Duodenal mucosa (tissue), 2 donors: ENCODE results near the gene ABHD14A.
A peak's percentile ranks its signal among the peaks of the same experiment; 100 is the strongest.

Experiments used
- H3K27ac ChIP-seq: one replicate; pipeline ENCODE4 v1.7.0; 2013; ENCODE audit warnings: low read depth, low read length
- H3K27me3 ChIP-seq, 2 donors: one replicate each; pipeline ENCODE4 v1.7.0; 2013; ENCODE audit warnings: low read length in 2 of 2, control low read depth in 1 of 2; ENCODE audit not compliant: insufficient read depth in 2 of 2, control insufficient read depth in 1 of 2
- H3K36me3 ChIP-seq, 2 donors: one replicate each; pipeline ENCODE4 v1.7.0; 2013; ENCODE audit warnings: low read length in 2 of 2, control low read depth in 1 of 2; ENCODE audit not compliant: insufficient read depth in 2 of 2, control insufficient read depth in 1 of 2
- H3K4me1 ChIP-seq, 2 donors: one replicate each; pipeline ENCODE4 v1.7.0; 2013; ENCODE audit warnings: low read length in 2 of 2, control low read depth in 1 of 2; ENCODE audit not compliant: insufficient read depth in 2 of 2, control insufficient read depth in 1 of 2
- H3K4me3 ChIP-seq, 2 donors: one replicate each; pipeline ENCODE4 v1.7.0; 2013; ENCODE audit warnings: low read length in 2 of 2, low read depth in 1 of 2
- H3K9ac ChIP-seq, 2 donors: one replicate each; pipeline ENCODE4 v1.7.0; 2013; ENCODE audit warnings: low read length in 2 of 2, low read depth in 1 of 2
- H3K9me3 ChIP-seq, 2 donors: one replicate each; pipeline ENCODE4 v1.7.0; 2013; ENCODE audit warnings: low read length in 2 of 2, control low read depth in 1 of 2; ENCODE audit not compliant: control insufficient read depth in 1 of 2

Gene ABHD14A

DNA sequence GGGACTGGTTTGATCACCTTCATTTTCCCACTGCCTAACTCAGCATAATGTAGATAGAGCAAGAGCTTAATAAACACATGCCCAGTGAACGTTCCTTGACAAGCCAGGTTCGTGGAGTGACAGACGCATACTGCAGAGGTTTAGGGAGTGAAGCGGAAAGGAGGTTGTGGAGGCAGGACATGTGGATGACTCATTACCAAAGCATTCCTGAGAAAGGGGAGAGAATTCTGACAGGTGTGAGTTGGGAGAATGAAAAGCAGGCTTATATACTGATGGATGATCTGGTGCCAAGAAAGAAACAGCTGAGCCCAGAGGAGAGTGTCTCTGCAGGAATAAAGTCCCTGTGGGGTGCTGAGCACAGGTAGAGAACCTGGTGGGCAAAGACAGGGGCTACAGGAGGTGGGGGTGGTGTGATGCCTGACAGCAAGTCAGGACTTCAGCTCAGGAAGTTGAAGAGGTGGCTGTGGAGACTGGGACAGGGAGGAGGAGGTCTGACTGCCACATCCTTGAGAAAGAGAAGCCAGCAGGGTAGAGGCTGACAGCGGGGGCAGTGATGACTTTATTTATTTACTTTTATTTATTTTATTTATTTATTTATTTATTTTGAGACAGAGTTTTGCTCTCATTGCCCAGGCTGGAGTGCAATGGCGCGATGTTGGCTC is 23.2 kb downstream of the ABHD14A start:
- H3K9me3 ChIP-seq = no peaks in the 10 kb centered on the region
- peaks cover 13 to 18% of the 10 kb centered on the region in 2 donors for H3K36me3 ChIP-seq
- no peak overlapping the region for H3K9ac ChIP-seq
- no peak overlapping the region for H3K4me3 ChIP-seq
- peaks cover 16 to 19% of the 10 kb centered on the region in 2 donors for H3K4me1 ChIP-seq
- no peak overlapping the region for H3K27ac ChIP-seq
- no peaks in the 10 kb centered on the region for H3K27me3 ChIP-seq

- Histone ChIP-seq H3K4me1 (peaks cover 15% of the 10 kb centered on the region in 2 donors), H3K4me3 (no peak overlapping the region), H3K9ac (no peak overlapping the region), H3K27me3 (no peaks in the 10 kb centered on the region), H3K27ac (no peak overlapping the region), H3K9me3 (no peaks in the 10 kb centered on the region), H3K36me3 (peaks cover 9 to 12% of the 10 kb centered on the region in 2 donors)
Measured at GRCh38 chr3:51998774-51999173, 23.9 kb downstream of the ABHD14A start.

DNA sequence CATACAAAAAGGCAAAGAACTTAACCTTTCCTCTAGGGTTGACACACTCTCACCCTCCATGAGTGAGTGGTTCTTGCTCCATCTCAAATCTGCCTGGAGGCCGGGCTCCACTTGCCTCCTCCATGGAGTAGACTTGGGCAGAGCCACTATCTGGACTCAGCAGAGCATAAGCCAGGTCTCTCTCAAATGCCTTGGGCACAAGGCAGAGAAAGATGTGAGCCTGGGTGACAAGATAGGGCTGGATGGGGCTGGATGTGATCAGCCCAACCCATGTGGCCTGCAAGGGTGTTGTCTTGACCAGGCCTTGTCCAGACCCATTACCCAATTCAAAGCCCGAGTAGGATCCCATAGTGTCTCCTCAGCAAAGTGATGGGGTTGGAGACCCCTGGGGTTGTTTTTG is 25.0 kb downstream of the ABHD14A start:
- Histone ChIP-seq H3K9me3 (no peaks in the 10 kb centered on the region), H3K4me3 (no peak overlapping the region), H3K4me1 (peaks cover 4 to 5% of the 10 kb centered on the region in 2 donors), H3K27ac (no peak overlapping the region), H3K36me3 (peaks cover 0 to 1% of the 10 kb centered on the region in 2 donors), H3K27me3 (no peaks in the 10 kb centered on the region), H3K9ac (no peak overlapping the region)

DNA sequence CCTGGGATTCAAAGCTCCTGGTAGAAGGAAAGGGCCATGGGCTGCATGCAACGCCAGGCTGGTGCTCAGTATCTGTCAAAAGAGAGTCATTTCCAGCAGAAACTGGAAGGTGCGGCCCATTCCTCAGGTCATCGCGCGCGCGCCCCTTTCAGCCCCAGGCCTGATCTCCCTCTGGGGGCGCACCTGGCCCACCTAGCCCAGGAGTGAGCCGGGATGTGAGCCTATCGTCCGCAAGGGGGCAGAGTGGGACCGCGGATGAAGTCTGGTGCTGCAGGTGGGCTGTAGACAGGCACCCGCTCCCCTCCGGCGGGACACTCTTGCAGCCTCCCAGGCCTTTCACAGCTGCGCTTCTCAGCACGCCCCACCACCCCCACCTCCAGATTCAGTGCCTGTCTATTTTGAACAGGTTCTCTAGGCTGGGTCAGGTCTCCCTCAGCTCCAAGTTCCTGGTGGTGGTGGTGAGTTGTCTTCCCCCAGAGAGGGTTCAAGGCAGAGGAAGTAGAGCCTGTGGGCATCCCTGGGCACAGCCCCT is 26.6 kb downstream of the ABHD14A start:
- H3K9ac ChIP-seq = no peak overlapping the region
- no peak overlapping the region for H3K27ac ChIP-seq

DNA sequence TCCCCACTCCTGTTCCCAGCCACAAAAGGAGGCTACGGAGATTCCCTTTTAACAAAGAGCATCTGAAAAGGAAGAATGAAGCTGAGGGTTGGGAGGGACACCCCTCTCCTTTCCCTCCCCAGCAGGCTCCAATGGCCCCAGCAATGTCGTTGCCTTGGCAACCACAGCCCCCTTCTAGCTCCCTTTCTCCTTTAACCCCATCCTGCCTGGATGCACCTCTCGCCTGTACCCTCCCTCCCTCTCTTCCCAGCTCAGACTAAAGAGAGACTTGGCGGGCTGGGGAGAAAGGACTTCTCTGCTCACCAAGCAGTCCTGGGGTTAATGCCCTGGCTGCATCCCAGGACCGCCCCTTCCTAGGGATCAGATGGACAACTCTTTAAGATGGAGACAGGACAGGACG is 27.9 kb downstream of the ABHD14A start:
- no peak overlapping the region for H3K27ac ChIP-seq
- no peak overlapping the region for H3K4me3 ChIP-seq
- H3K4me1 ChIP-seq = peaks cover 9 to 16% of the 10 kb centered on the region in 2 donors
- H3K36me3 ChIP-seq = no peaks in the 10 kb centered on the region
- H3K9me3 ChIP-seq = no peaks in the 10 kb centered on the region
- no peak overlapping the region for H3K9ac ChIP-seq
- no peaks in the 10 kb centered on the region for H3K27me3 ChIP-seq

More for the DNA sequence above, 26.6 kb downstream of the ABHD14A start:
- peaks cover 9 to 12% of the 10 kb centered on the region in 2 donors for H3K4me1 ChIP-seq
- H3K4me3 ChIP-seq = no peak overlapping the region
- H3K9me3 ChIP-seq = no peaks in the 10 kb centered on the region
- H3K27me3 ChIP-seq = no peaks in the 10 kb centered on the region
- H3K36me3 ChIP-seq = no peaks in the 10 kb centered on the region

DNA sequence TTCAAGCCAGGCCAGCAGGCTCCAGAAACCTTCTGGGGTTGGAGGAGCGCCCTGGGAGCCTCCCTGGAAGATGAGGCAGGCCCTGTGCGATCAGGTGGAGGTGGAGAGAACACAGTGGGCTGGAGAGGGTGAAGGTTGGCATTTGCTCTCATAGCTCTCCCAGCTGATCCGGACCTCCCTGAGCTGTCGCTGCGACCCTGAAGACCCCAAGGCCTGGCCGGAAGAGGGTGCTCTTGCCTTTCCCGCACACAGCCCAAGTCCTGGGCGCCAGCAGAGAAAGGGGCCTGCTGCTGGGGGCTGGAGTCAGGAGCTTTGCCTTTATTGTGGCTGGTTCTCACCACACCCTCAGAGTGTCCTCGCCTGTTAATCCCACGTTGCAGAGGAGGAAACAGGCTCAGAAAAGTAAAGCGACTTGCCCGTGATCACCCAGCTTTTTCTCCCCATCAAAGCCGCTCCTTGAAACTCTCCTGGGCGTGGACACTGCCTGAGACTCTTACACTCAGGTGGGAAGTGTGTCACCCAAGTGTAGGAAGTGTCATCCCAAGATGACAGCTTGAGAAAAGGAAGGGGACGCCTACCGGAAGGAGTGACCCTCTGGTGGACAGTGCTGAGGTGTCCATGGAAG is 29.4 kb downstream of the ABHD14A start:
- Histone ChIP-seq H3K4me1 (peaks cover 9 to 16% of the 10 kb centered on the region in 2 donors), H3K36me3 (no peaks in the 10 kb centered on the region), H3K9ac (no peak overlapping the region), H3K27ac (no peak overlapping the region), H3K27me3 (no peaks in the 10 kb centered on the region), H3K9me3 (no peaks in the 10 kb centered on the region), H3K4me3 (no peak overlapping the region)

DNA sequence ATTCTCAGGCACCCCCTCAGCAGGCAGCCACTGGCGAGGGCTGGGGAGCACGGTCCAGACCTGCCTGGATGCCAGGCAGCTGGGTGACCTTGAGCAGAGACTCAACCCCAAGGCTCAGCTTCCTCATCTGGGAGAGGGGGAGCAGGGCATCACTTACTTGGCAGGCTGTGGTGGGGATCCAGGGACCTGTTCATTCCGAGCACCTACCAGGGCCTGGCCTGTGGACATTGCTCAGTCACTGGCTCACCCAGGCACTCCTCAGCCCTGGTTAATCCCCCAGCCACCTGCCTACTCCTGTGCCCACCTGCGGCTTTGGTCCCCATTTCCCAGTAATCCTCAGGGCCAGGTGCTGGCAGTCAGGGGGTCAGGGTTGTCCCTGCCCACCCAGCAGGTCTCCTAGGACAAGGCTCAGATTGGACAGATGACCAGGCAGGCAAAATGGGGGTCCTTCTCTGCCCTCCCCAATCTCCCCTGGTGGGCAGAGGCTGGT is 30.1 kb downstream of the ABHD14A start:
- Histone ChIP-seq H3K9me3 (no peaks in the 10 kb centered on the region), H3K9ac (no peak overlapping the region), H3K4me3 (no peak overlapping the region), H3K27me3 (no peaks in the 10 kb centered on the region), H3K27ac (no peak overlapping the region), H3K4me1 (peaks cover 9 to 16% of the 10 kb centered on the region in 2 donors), H3K36me3 (no peaks in the 10 kb centered on the region)

- Histone ChIP-seq H3K4me3 (peak overlapping the region in 1 of 2 donors; percentile 13), H3K9ac (peak overlapping the region in 1 of 2 donors; percentile 13), H3K4me1 (peaks cover 9 to 16% of the 10 kb centered on the region in 2 donors), H3K9me3 (no peaks in the 10 kb centered on the region), H3K36me3 (no peaks in the 10 kb centered on the region), H3K27me3 (no peaks in the 10 kb centered on the region), H3K27ac (no peak overlapping the region)
Measured at GRCh38 chr3:52005571-52005986, 30.7 kb downstream of the ABHD14A start.

- no peak overlapping the region for H3K27ac ChIP-seq
- H3K9ac ChIP-seq = peak overlapping the region in 1 of 2 donors; percentile 13
- peak overlapping the region in 1 of 2 donors; percentile 13 for H3K4me3 ChIP-seq
- no peaks in the 10 kb centered on the region for H3K9me3 ChIP-seq
- peaks cover 9 to 16% of the 10 kb centered on the region in 2 donors for H3K4me1 ChIP-seq
- H3K27me3 ChIP-seq = no peaks in the 10 kb centered on the region
- no peaks in the 10 kb centered on the region for H3K36me3 ChIP-seq
Measured at GRCh38 chr3:52006017-52006819, 31.4 kb downstream of the ABHD14A start.

GRCh38 chr3:52006820-52007133 is 31.9 kb downstream of the ABHD14A start:
- no peak overlapping the region for H3K4me3 ChIP-seq

More at GRCh38 chr3:52006820-52007133, 31.9 kb downstream of the ABHD14A start:
- Histone ChIP-seq H3K27ac (no peak overlapping the region), H3K27me3 (no peaks in the 10 kb centered on the region), H3K36me3 (no peaks in the 10 kb centered on the region), H3K4me1 (peaks cover 9 to 16% of the 10 kb centered on the region in 2 donors), H3K9me3 (no peaks in the 10 kb centered on the region), H3K9ac (no peak overlapping the region)
